Endothelial cell of umbilical vein (primary cell): ENCODE data around the gene ARHGAP22.

Experiments
- EZH2 ChIP-seq: IDR thresholded peaks from 2 replicates; pipeline ENCODE4 v1.6.1; 2012; ENCODE audit warnings: borderline replicate concordance, low read depth, mild to moderate bottlenecking, moderate library complexity, low read length, inconsistent platforms; ENCODE audit not compliant: severe bottlenecking
- FOS ChIP-seq: IDR thresholded peaks from 2 replicates; pipeline ENCODE4 v1.6.1; 2011; ENCODE audit warnings: mild to moderate bottlenecking, low read length, moderate library complexity, borderline replicate concordance; ENCODE audit not compliant: insufficient read depth
- MYC ChIP-seq: IDR thresholded peaks from one replicate; pipeline ENCODE4 v1.6.1; 2011; ENCODE audit warnings: mild to moderate bottlenecking, low read depth, low read length
- POLR2A ChIP-seq: IDR thresholded peaks from 2 replicates; pipeline ENCODE4 v1.6.1; 2012; ENCODE audit warnings: low read depth, mild to moderate bottlenecking, control low read depth, low read length
- POLR2AphosphoS5 ChIP-seq: IDR thresholded peaks from 2 replicates; pipeline ENCODE4 v1.6.1; 2012; ENCODE audit warnings: low read depth, mild to moderate bottlenecking, control low read depth, low read length, moderate library complexity; ENCODE audit not compliant: insufficient read depth
- TF ChIP-seq, protein P1 (sequence below), 2 donors: IDR thresholded peaks; 1 replicate in 1 of 2; 2 replicates in 1 of 2; pipeline ENCODE4 v1.5.1; 2011; ENCODE audit warnings: low read length in 2 of 2, mild to moderate bottlenecking in 2 of 2, moderate library complexity in 2 of 2, control low read depth in 1 of 2, inconsistent platforms in 1 of 2, low read depth in 1 of 2; ENCODE audit not compliant: insufficient read depth in 1 of 2; ENCODE audit errors: extremely low read depth in 1 of 2
- TF ChIP-seq, protein P2 (sequence below): IDR thresholded peaks from 2 replicates; pipeline ENCODE4 v1.6.1; 2011; ENCODE audit not compliant: insufficient read depth, insufficient read length

DNA sequence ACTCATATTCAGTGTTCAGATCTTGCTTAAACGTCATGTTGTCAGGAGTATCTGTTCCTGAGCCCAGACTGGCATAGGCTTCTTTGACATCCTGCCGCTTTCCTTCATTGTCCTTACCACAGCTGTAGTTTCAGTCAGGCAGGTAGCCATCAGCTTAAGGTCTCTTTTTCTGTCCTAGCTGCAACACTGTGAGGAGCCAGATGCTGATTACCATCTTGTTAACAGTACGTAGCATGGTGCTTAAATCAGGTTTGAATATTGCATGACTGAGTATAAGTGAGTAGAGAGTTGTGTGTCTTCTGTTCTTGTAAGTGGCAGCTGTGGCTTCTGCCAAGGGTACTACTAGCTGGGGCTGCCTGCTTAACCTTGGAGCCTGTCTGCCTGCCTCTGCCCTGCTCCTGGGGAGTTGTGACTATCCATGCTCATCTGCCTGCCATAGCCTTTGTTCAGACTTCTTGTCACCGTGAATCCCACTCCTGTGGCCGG lies 205.8 kb downstream of the ARHGAP22 start:
- no peak for TF ChIP-seq POLR2A
- TF ChIP-seq, protein P1, sequence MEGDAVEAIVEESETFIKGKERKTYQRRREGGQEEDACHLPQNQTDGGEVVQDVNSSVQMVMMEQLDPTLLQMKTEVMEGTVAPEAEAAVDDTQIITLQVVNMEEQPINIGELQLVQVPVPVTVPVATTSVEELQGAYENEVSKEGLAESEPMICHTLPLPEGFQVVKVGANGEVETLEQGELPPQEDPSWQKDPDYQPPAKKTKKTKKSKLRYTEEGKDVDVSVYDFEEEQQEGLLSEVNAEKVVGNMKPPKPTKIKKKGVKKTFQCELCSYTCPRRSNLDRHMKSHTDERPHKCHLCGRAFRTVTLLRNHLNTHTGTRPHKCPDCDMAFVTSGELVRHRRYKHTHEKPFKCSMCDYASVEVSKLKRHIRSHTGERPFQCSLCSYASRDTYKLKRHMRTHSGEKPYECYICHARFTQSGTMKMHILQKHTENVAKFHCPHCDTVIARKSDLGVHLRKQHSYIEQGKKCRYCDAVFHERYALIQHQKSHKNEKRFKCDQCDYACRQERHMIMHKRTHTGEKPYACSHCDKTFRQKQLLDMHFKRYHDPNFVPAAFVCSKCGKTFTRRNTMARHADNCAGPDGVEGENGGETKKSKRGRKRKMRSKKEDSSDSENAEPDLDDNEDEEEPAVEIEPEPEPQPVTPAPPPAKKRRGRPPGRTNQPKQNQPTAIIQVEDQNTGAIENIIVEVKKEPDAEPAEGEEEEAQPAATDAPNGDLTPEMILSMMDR (IDR thresholded peaks at IDR 0.05; ENCODE audit: extremely low read depth in 1 of 2, insufficient read depth in 1 of 2, low read depth in 1 of 2, low read length in 2 of 2): no peak
- TF ChIP-seq MYC: no peak
- no peak for TF ChIP-seq POLR2AphosphoS5
- no peak for TF ChIP-seq EZH2
- TF ChIP-seq, protein P2, sequence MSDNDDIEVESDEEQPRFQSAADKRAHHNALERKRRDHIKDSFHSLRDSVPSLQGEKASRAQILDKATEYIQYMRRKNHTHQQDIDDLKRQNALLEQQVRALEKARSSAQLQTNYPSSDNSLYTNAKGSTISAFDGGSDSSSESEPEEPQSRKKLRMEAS: no peak
- TF ChIP-seq FOS: no peak
